Measurements from ENCODE around the gene NALCN. TPM values are rescaled to one million over a fixed set of nuclear protein-coding genes. Genes with fewer than 3 reads are reported as not detected.

The NALCN gene
- total and polyA plus RNA-seq, 2 experiments from 2014 or later, result 0.33 to 0.57 TPM

DNA sequence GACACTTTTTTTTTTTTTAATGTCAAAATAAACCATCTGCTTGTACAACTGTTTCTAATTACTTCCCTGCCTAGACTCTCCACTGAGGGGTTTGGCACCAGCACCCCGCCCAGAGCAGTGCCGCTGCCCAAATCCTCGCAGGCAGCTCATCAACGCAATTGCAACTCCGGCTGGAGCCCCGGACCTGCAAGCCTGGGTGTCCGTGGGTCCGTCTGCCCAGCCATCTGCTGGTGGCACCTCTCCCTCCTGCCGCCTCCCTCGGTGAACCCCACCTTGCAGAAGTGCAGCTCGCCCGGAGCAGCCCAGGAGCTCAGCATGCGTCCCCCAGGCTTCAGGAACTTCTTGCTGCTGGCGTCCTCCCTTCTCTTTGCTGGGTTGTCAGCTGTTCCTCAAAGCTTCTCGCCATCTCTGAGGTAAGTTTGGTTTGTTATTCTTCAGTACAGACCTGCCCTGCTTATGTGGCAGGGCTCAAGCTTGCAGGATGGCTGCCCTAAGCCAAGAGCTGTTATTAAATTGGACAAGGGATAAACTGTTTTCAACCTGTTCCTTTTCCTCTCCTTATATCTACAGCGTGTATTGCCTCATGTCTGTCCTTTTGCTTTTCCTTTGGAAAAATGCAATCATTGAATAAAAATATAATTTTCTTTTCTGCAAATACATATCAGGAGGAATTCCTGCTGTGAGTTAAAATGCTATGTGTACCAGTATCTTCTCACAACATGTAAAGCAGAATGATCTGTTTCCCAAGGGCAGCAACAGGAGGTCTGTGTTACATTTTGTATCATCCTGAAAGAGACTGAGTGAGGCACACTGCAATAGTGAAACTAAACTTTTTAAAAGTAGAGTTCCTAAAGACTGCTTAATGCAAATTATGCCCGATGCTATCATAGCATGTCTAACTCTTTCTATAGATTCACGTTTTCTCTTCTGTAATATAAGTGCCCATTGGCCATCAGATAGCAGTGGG is 36.5 kb upstream of the NALCN start, which contains the start of gene ITGBL1:
Gene ITGBL1 (plus strand): TSS at position 157 of the 967 bp plus-strand sequence. CDS start 159 bp downstream, at position 316.
- DNase-seq (ENCODE audit: low spot score), result no peak
- H3K9me3 ChIP-seq (ENCODE audit: low read depth), result no peaks in the 10 kb centered on the region
- no peaks in the 10 kb centered on the region for H3K9me2 ChIP-seq (replicated peaks; ENCODE audit: insufficient read depth)
- H3K36me3 ChIP-seq (replicated peaks; ENCODE audit: insufficient read depth, low read depth), result no peaks in the 10 kb centered on the region
- no peak within 1 kb of the TSS for H3K27ac ChIP-seq
- H3K4me2 ChIP-seq, result no peak within 1 kb of the TSS
- no peaks in the 10 kb centered on the region for H3K27me3 ChIP-seq
- no peak within 1 kb of the TSS for H2AFZ ChIP-seq
- H4K20me1 ChIP-seq (ENCODE audit: insufficient read depth, poor library complexity, severe bottlenecking), result no peaks in the 10 kb centered on the region
- WGBS (ENCODE audit: low lambda C conversion rate, missing lambda C conversion rate), result 89% methylated on average over 18 of the region's 18 CpGs
- TF ChIP-seq, protein P1, sequence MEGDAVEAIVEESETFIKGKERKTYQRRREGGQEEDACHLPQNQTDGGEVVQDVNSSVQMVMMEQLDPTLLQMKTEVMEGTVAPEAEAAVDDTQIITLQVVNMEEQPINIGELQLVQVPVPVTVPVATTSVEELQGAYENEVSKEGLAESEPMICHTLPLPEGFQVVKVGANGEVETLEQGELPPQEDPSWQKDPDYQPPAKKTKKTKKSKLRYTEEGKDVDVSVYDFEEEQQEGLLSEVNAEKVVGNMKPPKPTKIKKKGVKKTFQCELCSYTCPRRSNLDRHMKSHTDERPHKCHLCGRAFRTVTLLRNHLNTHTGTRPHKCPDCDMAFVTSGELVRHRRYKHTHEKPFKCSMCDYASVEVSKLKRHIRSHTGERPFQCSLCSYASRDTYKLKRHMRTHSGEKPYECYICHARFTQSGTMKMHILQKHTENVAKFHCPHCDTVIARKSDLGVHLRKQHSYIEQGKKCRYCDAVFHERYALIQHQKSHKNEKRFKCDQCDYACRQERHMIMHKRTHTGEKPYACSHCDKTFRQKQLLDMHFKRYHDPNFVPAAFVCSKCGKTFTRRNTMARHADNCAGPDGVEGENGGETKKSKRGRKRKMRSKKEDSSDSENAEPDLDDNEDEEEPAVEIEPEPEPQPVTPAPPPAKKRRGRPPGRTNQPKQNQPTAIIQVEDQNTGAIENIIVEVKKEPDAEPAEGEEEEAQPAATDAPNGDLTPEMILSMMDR (IDR thresholded peaks at IDR 0.05; ENCODE audit: poor library complexity), result no peak
- TF ChIP-seq EZH2phosphoT487 (IDR thresholded peaks at IDR 0.05; ENCODE audit: low read depth, severe bottlenecking, unreplicated experiment), result no peak
- H3K4me1 ChIP-seq (ENCODE audit: insufficient read depth), result peaks cover 3% of the 10 kb centered on the region
- no peaks in the 10 kb centered on the region for H3K79me2 ChIP-seq
- H3K4me3 ChIP-seq, result no peak within 1 kb of the TSS

DNA sequence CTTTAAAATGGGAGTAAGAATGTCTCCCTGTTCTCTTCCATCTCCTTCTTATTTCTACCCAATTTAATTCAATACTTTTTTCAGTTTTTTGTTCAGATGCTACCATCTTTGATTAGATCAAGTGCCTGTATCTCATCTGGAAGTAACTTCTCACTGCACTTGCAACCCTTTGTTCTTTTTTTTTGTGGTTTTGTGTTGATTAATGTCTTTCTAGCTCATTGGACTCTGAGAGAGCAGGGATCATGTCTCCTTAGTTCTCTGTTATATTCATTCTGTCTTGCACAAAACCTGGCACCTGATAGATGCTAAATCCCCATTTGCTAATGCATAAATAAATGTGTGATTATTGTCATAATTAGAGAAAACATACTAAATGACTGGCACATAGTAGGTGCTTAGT is 35.3 kb upstream of the NALCN start:
- Histone ChIP-seq H3K4me2 (no peak overlapping the region), H4K20me1 (ENCODE audit: insufficient read depth, poor library complexity, severe bottlenecking) (no peaks in the 10 kb centered on the region), H3K36me3 (replicated peaks; ENCODE audit: insufficient read depth, low read depth) (no peaks in the 10 kb centered on the region), H3K27ac (no peak overlapping the region), H3K79me2 (no peaks in the 10 kb centered on the region), H2AFZ (no peak overlapping the region), H3K4me3 (no peak overlapping the region), H3K4me1 (ENCODE audit: insufficient read depth) (peaks cover 3% of the 10 kb centered on the region), H3K27me3 (no peaks in the 10 kb centered on the region), H3K9me3 (ENCODE audit: low read depth) (no peaks in the 10 kb centered on the region), H3K9me2 (replicated peaks; ENCODE audit: insufficient read depth) (no peaks in the 10 kb centered on the region)
- no peak for TF ChIP-seq EZH2 (IDR thresholded peaks at IDR 0.05; ENCODE audit: borderline replicate concordance)
- TF ChIP-seq, protein P1 (IDR thresholded peaks at IDR 0.05; ENCODE audit: poor library complexity), result no peak
- no peak for TF ChIP-seq EZH2phosphoT487 (IDR thresholded peaks at IDR 0.05; ENCODE audit: low read depth, severe bottlenecking, unreplicated experiment)
- no peak for DNase-seq (ENCODE audit: low spot score)

DNA sequence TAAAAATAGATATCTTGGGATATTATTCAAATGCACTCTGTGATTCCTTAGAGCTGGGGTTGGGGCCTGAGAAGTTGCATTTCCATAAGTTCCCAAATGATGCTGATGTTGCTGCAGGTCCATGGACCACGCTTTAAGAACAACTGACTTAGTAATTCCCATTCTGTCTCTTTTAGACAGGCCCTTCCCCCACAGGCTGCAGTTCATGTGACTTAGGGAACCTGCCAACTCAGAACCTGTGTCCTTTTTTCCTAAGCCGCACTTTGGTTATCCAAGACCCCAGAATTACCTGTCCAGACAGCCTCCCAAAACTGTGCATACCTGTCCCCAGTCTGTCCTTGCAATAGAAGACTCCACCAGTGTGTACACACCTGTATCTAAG is 34.4 kb upstream of the NALCN start:
- Histone ChIP-seq H3K36me3 (replicated peaks; ENCODE audit: insufficient read depth, low read depth) (no peaks in the 10 kb centered on the region), H3K79me2 (no peaks in the 10 kb centered on the region), H3K27ac (no peak overlapping the region), H4K20me1 (ENCODE audit: insufficient read depth, poor library complexity, severe bottlenecking) (no peaks in the 10 kb centered on the region), H3K4me2 (no peak overlapping the region), H3K4me3 (no peak overlapping the region), H2AFZ (no peak overlapping the region), H3K9me3 (ENCODE audit: low read depth) (no peaks in the 10 kb centered on the region), H3K4me1 (ENCODE audit: insufficient read depth) (no peaks in the 10 kb centered on the region), H3K27me3 (no peaks in the 10 kb centered on the region), H3K9me2 (replicated peaks; ENCODE audit: insufficient read depth) (no peaks in the 10 kb centered on the region)
- WGBS (ENCODE audit: low lambda C conversion rate, missing lambda C conversion rate), result 86% methylated on average over 2 of the region's 2 CpGs
- no peak for TF ChIP-seq EZH2 (IDR thresholded peaks at IDR 0.05; ENCODE audit: borderline replicate concordance)
- TF ChIP-seq, protein P1 (IDR thresholded peaks at IDR 0.05; ENCODE audit: poor library complexity), result no peak
- no peak for TF ChIP-seq EZH2phosphoT487 (IDR thresholded peaks at IDR 0.05; ENCODE audit: low read depth, severe bottlenecking, unreplicated experiment)
- no peak for DNase-seq (ENCODE audit: low spot score)

Data from hepatocyte (in vitro differentiated cells).